Dermis blood vessel endothelial cell (primary cell): ENCODE measurements around the gene GINS2. TPM values are rescaled to one million over a fixed set of nuclear protein-coding genes. Genes with fewer than 3 reads are reported as not detected.

Experiments used
- DNase-seq: peaks from one replicate; pipeline ENCODE4 v3.0.0; 2010
- total RNA-seq: library from RNA; depleted of rRNA; stranded (reverse); fragments of >200 nt; gene quantifications from 2 replicates; pipeline ENCODE4 v1.2.3, GENCODE V29; 2014

Gene GINS2
- total RNA-seq, 1 donor from 2014 or later = 6.6 TPM

GRCh38 chr16:85638695-85639409 is 49.9 kb downstream of the GINS2 start:
- DNase-seq = no peak

GRCh38 chr16:85637808-85638647 is 50.7 kb downstream of the GINS2 start:
- no peak for DNase-seq

- DNase-seq = no peak
These were observed 51.5 kb downstream of the GINS2 start for GRCh38 chr16:85637061-85637807.

- no peak for DNase-seq
These were observed 52.4 kb downstream of the GINS2 start for GRCh38 chr16:85636234-85636812.

- DNase-seq = no peak
These were observed 53.1 kb downstream of the GINS2 start for GRCh38 chr16:85635545-85636140.

GRCh38 chr16:85634747-85635544 is 53.8 kb downstream of the GINS2 start:
- no peak for DNase-seq

- DNase-seq = no peak
These were observed 54.9 kb downstream of the GINS2 start for GRCh38 chr16:85633888-85634287.

- no peak for DNase-seq
These were observed 55.4 kb downstream of the GINS2 start for GRCh38 chr16:85633438-85633743.

GRCh38 chr16:85632709-85633437 is 55.9 kb downstream of the GINS2 start:
- DNase-seq = no peak

GRCh38 chr16:85631802-85632393 is 56.9 kb downstream of the GINS2 start:
- DNase-seq = no peak

GRCh38 chr16:85631230-85631629 is 57.5 kb downstream of the GINS2 start:
- DNase-seq = no peak

- DNase-seq = no peak
These were observed 58.9 kb downstream of the GINS2 start for GRCh38 chr16:85629853-85630252.

GRCh38 chr16:85629326-85629725 is 59.4 kb downstream of the GINS2 start:
- DNase-seq = no peak

- no peak for DNase-seq
These were observed 60.1 kb downstream of the GINS2 start for GRCh38 chr16:85628645-85629044.

GRCh38 chr16:85628265-85628556 is 60.5 kb downstream of the GINS2 start:
- no peak for DNase-seq

GRCh38 chr16:85627526-85628264 is 61.1 kb downstream of the GINS2 start:
- no peak for DNase-seq

- no peak for DNase-seq
These were observed 61.7 kb downstream of the GINS2 start for GRCh38 chr16:85627089-85627488.
